OCI-LY3 (cell line): Measurements from ENCODE around the gene INPP5A.

Experiments used
- H2AFZ ChIP-seq: fragments of 200-600, 300-600 bp; shearing (Covaris generic); 2 replicates; pipeline ENCODE4 v1.6.0; 2014; ENCODE audit warnings: antibody characterized with exemption, low read depth, low read length
- H3K27ac ChIP-seq: fragments of 200-600, 300-600 bp; sonication (generic); 2 replicates; pipeline ENCODE4 v1.5.1; 2014; ENCODE audit warnings: mild to moderate bottlenecking, low read length, moderate library complexity, mixed read lengths
- H3K27me3 ChIP-seq: fragments of 200-600, 300-600 bp; sonication (generic); 2 replicates; pipeline ENCODE4 v1.6.1; 2014; ENCODE audit warnings: low read depth, low read length, mixed read lengths
- H3K36me3 ChIP-seq: fragments of 200-600, 300-600 bp; sonication (generic); replicated peaks from 2 replicates; pipeline ENCODE3; 2014; ENCODE audit warnings: low read depth, low read length, mixed read lengths
- H3K4me1 ChIP-seq: fragments of 300-600, 200-600 bp; sonication (generic); 2 replicates; pipeline ENCODE4 v1.6.1; 2014; ENCODE audit warnings: low read length, mixed read lengths
- H3K4me2 ChIP-seq: fragments of 200-600, 300-600 bp; sonication (generic); 2 replicates; pipeline ENCODE4 v1.6.1; 2014; ENCODE audit warnings: low read length, mixed read lengths
- H3K4me3 ChIP-seq: fragments of 300-600, 200-600 bp; sonication (generic); 2 replicates; pipeline ENCODE4 v1.5.1; 2014; ENCODE audit warnings: antibody characterized with exemption, mild to moderate bottlenecking, low read length, moderate library complexity
- H3K79me2 ChIP-seq: fragments of 300-600, 200-600 bp; shearing (Covaris generic); 2 replicates; pipeline ENCODE4 v1.6.1; 2014; ENCODE audit warnings: mild to moderate bottlenecking, low read length, mixed read lengths
- H3K9ac ChIP-seq: fragments of 300-600, 200-600 bp; shearing (Covaris generic); 2 replicates; pipeline ENCODE4 v1.6.0; 2014; ENCODE audit warnings: mild to moderate bottlenecking, low read length, moderate library complexity
- H3K9me3 ChIP-seq: fragments of 200-600, 300-600 bp; shearing (Covaris generic); 2 replicates; pipeline ENCODE4 v1.6.1; 2014; ENCODE audit warnings: low read length, mixed read lengths; ENCODE audit not compliant: insufficient read depth
- H4K20me1 ChIP-seq: fragments of 200-600, 300-600 bp; sonication (generic); 2 replicates; pipeline ENCODE4 v1.6.1; 2016; ENCODE audit warnings: low read length, mixed read lengths; ENCODE audit not compliant: insufficient read depth
- EZH2phosphoT487 ChIP-seq: fragments of 200-600 bp; shearing (Covaris generic); IDR thresholded peaks from 2 replicates; pipeline ENCODE4 v1.6.1; 2018; ENCODE audit warnings: antibody characterized with exemption, mixed run types, low read depth
- TF ChIP-seq, protein P1 (sequence below): fragments of 200-600, 300-600 bp; sonication (generic); IDR thresholded peaks from 2 replicates; pipeline ENCODE4 v1.5.1; 2014; ENCODE audit warnings: antibody characterized with exemption, low read length, low read depth

The INPP5A gene

DNA sequence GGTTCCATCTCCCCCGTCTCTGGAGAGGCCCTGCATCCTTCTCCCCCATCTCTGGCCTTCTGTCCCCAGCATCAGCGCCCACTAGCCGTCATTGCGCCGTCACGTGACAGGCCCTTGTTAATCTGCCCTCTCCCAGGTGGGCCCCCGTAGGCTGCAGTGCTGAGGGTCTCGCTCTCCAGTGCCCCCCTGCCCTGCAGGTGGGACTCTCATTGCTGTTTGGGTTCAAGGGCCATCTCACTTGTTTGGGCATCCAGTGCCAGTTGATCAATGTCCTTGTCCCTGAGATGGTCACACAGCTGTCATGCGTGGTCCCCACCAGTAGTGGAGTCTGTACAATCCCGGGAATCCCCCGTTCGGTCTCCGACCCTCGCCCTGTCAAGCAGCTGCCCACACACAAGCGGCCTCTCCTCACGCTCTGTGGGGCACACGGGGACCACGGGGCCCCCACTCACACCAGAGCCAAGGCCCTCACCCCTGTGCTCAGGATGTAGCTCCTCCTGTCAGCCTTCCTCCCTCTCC is 114.0 kb downstream of the INPP5A start:
- Histone ChIP-seq H3K9ac (no peak overlapping the region), H4K20me1 (no peaks in the 10 kb centered on the region), H3K79me2 (no peaks in the 10 kb centered on the region), H3K4me2 (no peak overlapping the region), H3K27ac (no peak overlapping the region), H3K27me3 (no peaks in the 10 kb centered on the region), H3K9me3 (no peaks in the 10 kb centered on the region), H3K4me1 (no peaks in the 10 kb centered on the region), H2AFZ (no peak overlapping the region), H3K4me3 (no peak overlapping the region), H3K36me3 (no peaks in the 10 kb centered on the region)
- TF ChIP-seq EZH2phosphoT487 = no peak
- TF ChIP-seq, protein P1, sequence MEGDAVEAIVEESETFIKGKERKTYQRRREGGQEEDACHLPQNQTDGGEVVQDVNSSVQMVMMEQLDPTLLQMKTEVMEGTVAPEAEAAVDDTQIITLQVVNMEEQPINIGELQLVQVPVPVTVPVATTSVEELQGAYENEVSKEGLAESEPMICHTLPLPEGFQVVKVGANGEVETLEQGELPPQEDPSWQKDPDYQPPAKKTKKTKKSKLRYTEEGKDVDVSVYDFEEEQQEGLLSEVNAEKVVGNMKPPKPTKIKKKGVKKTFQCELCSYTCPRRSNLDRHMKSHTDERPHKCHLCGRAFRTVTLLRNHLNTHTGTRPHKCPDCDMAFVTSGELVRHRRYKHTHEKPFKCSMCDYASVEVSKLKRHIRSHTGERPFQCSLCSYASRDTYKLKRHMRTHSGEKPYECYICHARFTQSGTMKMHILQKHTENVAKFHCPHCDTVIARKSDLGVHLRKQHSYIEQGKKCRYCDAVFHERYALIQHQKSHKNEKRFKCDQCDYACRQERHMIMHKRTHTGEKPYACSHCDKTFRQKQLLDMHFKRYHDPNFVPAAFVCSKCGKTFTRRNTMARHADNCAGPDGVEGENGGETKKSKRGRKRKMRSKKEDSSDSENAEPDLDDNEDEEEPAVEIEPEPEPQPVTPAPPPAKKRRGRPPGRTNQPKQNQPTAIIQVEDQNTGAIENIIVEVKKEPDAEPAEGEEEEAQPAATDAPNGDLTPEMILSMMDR = no peak

DNA sequence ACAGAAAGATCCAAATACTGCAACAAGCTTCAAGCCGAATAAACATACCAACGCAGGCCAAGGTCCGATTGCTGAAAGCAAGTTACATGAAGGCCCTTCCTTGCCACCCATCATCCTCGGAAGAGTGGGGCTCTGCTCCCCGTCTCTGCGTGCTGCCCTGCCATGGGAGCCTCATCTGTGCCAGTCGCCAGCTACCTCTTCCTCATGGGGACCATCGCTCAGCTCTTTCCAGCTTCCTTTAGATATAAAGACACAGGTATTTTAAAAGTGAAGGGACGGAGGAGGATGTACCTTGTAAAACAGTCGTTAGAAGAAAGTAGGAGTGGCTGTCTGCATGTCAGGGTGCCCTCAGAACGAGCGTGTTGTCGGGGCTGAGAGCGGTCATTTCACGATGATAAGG is 114.9 kb downstream of the INPP5A start:
- H4K20me1 ChIP-seq = no peaks in the 10 kb centered on the region
- no peak overlapping the region for H3K4me2 ChIP-seq
- H2AFZ ChIP-seq = no peak overlapping the region
- H3K79me2 ChIP-seq = no peaks in the 10 kb centered on the region
- no peak overlapping the region for H3K9ac ChIP-seq
- no peaks in the 10 kb centered on the region for H3K9me3 ChIP-seq
- no peaks in the 10 kb centered on the region for H3K36me3 ChIP-seq
- TF ChIP-seq, protein P1 = no peak
- TF ChIP-seq EZH2phosphoT487 = no peak
- no peak overlapping the region for H3K4me3 ChIP-seq
- no peak overlapping the region for H3K27ac ChIP-seq
- H3K4me1 ChIP-seq = no peaks in the 10 kb centered on the region
- H3K27me3 ChIP-seq = no peaks in the 10 kb centered on the region

DNA sequence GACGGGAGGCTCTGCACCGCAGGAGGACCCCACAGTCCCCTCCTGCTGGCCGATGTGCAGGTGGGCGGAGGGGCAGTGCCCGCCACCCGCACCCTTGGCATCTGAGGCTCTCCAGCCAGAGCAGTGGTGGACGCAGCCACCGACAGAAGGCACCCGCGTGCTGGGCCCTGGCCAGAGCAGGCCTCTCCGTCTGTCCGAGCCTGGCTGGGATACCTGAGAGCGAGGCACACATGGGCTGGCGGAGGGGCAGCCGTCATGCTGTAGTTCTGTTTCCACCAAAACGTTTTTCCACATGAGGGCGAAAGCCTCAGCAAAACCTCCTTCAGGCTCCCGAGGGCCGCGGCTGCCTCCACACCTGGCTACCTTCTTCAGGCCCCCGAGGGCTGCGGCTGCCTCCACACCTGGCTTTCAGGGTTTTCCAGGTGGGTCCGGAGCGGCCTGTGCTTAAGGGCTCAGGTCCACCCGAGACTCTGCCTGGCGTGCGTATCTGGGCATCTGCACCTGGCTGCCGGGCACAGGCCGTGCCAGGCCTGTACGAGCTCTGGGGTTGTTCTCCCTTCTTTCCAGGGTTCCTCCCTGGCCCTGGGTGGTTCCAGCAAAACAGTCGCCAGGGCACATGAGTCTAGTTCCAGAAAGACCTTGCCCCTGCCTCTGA is 115.5 kb downstream of the INPP5A start:
- Histone ChIP-seq H3K4me3 (no peak overlapping the region), H3K27me3 (no peaks in the 10 kb centered on the region), H3K9me3 (no peaks in the 10 kb centered on the region), H3K27ac (no peak overlapping the region), H3K79me2 (no peaks in the 10 kb centered on the region), H4K20me1 (no peaks in the 10 kb centered on the region), H2AFZ (no peak overlapping the region), H3K4me2 (no peak overlapping the region), H3K9ac (no peak overlapping the region), H3K4me1 (no peaks in the 10 kb centered on the region), H3K36me3 (no peaks in the 10 kb centered on the region)
- TF ChIP-seq, protein P1 = no peak
- TF ChIP-seq EZH2phosphoT487 = no peak

DNA sequence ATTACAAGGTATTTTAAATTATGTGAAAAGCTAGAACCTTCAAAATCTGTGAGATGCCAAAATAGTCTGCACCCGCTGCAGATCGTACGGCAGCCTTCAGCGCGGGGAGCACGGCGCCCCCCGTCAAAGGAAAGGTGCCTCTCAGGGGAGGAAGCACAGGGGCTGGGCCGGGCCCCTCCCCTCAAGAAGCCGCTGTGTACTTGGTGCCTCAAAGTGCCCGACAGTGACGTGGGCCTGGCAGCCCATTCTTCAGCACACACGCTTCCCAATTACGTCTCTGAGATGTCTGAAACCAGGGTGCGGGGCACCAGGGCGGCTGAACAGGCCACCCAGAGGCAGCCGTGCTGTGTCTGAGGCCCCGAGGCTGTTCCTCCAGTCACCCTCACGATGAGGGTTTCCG is 116.1 kb downstream of the INPP5A start:
- H3K4me2 ChIP-seq = no peak overlapping the region
- H3K27ac ChIP-seq = no peak overlapping the region
- no peaks in the 10 kb centered on the region for H3K9me3 ChIP-seq
- H3K27me3 ChIP-seq = no peaks in the 10 kb centered on the region
- no peaks in the 10 kb centered on the region for H3K4me1 ChIP-seq
- no peaks in the 10 kb centered on the region for H3K79me2 ChIP-seq
- H4K20me1 ChIP-seq = no peaks in the 10 kb centered on the region
- no peak overlapping the region for H2AFZ ChIP-seq
- H3K4me3 ChIP-seq = no peak overlapping the region
- TF ChIP-seq, protein P1 = no peak
- no peak for TF ChIP-seq EZH2phosphoT487
- H3K9ac ChIP-seq = no peak overlapping the region
- H3K36me3 ChIP-seq = no peaks in the 10 kb centered on the region
